Islet precursor cell (in vitro differentiated cells): Measurements from ENCODE around the gene LSM11.

ENCODE experiments used
- DNase-seq: peaks from one replicate; pipeline ENCODE4 v3.0.0-alpha.2; 2018

LSM11 gene

GRCh38 chr5:157735991-157736390 is 7.5 kb upstream of the LSM11 start:
- no peak for DNase-seq

GRCh38 chr5:157739388-157740228 is 3.9 kb upstream of the LSM11 start:
- no peak for DNase-seq

DNA sequence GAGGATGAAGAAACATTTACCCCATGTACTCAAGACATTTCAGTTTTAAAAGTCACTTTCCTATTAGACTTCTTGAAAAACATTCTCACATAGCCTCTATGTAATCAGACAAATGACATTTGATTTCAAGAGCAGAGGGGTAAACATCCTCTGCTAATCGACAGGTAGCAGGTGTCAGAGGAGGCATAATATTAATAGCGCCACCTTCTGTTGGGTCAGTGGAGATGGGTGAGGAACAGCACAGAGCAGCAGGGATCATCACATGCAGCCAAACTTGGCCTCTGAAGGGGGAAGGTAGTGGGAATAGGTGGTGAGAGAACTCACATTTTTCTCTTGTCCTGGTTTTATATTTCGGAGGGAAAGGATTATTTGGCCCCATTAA is 3.3 kb upstream of the LSM11 start:
- peak; percentile 66 for DNase-seq

DNA sequence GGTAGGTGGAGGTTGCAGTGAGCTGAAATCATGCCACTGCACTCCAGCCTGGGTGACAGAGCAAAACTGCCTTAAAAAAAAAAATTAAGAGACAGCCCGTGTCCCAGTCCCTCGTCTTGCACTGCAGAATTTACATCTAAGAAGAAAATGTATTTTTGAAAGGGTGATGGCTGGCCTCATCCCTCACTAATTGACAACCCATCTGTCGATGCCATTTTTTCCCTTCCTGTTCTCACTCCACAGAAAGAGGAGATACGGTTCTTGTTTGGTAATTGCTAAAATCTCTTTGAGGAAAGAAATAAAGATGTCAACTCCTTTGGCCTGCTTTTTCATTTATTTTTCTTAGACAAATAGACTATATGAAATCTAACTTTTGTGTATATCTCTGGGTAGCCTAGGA is 2.4 kb upstream of the LSM11 start:
- no peak for DNase-seq

DNA sequence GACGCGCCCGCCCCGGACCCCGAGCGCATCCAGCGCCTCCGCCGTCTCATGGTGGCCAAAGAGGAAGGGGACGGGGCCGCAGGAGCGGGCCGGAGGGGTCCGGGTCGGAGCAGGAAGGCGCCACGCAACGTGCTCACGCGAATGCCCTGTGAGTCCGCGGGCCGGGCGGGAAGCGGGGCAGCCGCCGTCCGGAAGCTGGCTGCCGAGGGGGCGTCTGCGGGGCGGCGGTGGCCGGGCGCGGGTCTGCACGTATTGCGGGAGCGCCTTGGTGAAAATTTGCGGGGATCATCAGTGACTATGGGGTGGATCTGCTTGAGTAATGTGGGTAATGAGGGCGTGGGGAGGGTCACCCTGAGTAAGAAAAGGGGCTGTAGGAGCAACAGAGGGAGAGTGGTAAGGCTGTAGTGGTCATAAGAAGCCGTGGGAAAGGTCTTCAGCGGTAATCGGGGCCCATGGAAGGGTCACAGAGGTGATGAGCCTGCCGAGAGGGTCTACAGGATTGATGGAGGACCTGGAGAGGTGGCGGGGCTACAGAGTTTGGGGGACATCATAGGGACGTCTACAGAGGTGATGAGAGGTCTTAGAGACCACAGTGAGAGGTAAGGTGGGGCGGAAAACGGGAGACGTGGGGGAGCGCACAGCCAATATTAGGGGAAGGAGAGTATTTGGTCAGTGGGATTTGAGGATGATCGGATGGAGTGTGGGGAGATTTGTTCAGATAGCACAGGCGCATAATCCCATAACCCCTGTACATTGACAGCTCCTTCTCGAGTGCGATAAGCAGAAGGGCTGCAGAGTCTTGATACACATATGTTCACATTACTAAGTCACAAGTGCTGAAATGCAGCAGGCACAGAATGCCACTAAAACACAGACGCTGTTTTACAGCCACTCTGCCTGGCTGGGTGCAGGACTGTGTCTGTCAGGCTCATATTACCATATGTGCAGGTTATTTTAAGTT is 819 bp downstream of the LSM11 start:
- peak; percentile 60 for DNase-seq

- no peak for DNase-seq
Measured at GRCh38 chr5:157745041-157745456, 1.5 kb downstream of the LSM11 start.

GRCh38 chr5:157747173-157747740 is 3.7 kb downstream of the LSM11 start:
- no peak for DNase-seq

DNA sequence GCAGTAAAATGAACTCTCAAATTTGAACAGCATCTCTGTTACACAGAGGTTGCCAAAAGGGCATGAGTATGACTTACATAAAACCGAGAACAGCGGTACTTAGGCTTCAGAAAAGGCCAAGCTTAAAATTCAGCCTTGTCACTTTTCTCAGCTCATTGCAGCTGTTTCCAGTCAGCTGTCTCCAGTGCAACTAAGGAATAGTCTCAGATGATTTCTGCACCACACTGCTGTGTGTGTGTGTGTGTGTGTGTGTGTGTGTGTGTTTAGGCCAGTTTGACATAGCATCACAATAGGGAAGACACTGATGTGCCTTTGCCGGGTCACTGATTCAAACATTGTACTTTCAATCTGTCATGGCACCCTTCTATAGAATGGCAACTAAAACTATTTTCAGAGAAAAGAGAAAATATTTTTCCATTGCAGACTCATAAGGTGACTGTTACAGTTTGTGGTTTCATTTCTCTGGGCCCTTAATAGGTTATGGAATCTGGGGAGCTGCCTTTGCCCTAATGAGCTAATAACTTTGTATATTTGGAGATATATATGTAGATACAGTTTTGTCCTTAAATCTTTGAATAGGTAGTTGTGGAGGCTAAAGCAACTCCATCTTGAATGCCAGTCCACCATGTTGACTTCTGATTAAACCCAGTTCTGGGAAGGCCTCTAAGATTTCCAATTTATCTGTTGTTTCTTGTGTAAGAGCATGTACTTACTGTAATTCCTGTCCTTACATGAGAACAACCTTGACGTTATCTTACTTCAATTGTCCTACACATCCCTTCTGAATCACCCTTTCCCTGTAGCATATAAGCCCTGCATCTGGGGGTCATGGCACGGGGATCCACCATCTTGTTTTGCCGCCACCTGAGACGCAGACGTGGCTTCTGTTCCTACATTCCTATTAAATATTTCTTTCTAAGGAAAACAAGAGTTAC is 4.5 kb downstream of the LSM11 start:
- DNase-seq = no peak

GRCh38 chr5:157748760-157749461 is 5.4 kb downstream of the LSM11 start:
- no peak for DNase-seq

DNA sequence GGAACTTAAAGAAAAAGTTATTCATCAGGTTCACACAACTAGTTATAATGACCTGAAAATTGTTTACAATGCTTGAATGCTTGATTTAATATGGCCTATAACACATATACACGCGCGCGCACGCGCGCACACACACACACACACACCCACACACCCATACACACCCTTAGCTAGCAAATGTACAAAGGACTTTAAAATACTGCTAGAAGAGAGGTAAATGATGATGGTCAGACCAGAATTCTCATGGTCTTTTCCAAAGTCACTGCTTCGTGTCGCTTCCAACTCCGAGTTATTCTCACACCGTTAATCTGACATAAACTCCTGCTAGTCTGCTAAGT is 5.9 kb downstream of the LSM11 start:
- no peak for DNase-seq

DNA sequence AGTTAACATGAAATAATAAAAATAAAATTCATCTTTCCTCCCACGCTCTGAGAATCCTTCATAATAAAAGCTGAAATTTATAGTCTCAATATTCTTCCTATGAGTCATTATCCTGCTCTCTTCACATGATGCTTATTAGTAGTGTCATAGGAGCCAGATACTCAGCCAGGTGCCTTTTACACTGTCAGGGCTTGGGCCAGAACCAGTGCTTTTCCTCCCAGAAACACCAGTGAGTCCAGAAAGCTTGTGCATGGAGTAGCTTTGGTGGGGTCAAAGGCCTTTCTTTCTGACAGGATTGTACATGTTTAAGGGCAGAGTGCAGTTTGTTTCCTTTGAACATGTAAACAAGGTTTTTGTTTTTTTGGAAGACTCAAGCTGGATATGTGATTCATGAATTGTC is 6.8 kb downstream of the LSM11 start:
- no peak for DNase-seq

GRCh38 chr5:157756122-157756521 is 12.6 kb downstream of the LSM11 start:
- DNase-seq = no peak

GRCh38 chr5:157758706-157759105 is 15.2 kb downstream of the LSM11 start:
- no peak for DNase-seq

- DNase-seq = peak; percentile 67
Measured at GRCh38 chr5:157761690-157762621, 18.4 kb downstream of the LSM11 start.

DNA sequence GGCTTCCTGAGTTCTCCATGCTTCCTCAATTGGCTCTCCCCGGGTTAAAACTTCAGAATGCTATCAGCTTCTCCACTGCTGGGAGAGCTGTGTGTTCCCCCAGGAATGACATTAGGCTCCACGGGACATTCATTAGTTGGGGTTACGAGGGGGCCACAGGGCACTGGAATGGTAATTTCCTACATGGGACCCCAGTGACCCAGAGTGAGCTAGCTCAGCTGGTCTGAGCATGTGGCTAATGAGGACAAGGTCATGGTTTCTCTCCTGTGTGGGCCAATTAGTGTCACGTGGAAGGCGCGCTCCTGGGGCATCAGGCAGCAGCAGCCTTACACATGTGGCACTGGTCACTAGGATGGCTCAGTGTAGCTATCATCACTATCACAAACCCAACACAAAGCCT is 21.0 kb downstream of the LSM11 start:
- no peak for DNase-seq

DNA sequence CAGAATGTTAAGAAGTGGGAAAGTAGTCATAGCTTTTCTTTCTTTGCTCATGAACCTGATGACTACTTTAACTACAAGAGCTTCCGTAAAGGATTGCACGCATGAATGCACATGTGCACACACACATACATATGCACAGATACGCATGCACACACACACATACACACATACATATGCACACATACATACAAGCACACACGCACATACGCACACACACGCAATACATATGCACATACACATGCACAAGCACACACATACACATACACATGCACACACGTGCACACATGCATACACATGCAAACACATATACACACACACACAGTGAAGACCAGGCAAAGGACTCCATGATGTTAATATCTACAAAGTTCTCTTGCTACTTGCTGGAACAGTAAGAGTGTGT is 22.9 kb downstream of the LSM11 start:
- DNase-seq = no peak

- no peak for DNase-seq
Measured at GRCh38 chr5:157766902-157767301, 23.4 kb downstream of the LSM11 start.

- DNase-seq = no peak
Measured at GRCh38 chr5:157767689-157768088, 24.2 kb downstream of the LSM11 start.

- DNase-seq = no peak
Measured at GRCh38 chr5:157770665-157771064, 27.2 kb downstream of the LSM11 start.

DNA sequence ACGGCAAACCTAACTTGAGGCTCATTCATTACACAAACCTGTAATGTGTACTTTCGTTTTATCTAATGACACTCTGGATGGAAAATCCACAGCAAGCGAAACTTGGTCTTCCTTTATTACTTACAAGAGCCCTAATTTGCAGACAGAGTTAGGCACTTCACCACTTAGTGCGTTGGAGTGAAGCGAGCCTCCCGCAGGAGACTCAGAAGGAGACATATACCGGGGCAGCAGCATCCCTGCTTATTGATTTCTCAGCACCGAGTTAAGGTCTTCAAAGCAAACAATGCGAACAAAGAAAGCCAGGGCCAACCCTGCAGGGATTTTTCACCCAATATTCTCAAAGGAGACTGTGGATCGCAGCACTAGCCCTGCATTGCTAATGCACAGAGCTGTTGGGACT is 28.6 kb downstream of the LSM11 start:
- DNase-seq = no peak
